Activated naive CD4-positive, alpha-beta T cell treated with anti-CD3 and anti-CD28 coated beads, Interleukin-2, amount 10 ng/mL, durations not matched to agents 7 days and 5 days (primary cell): ENCODE measurements around the gene SLC29A4.
"Not testable (repeated sequence)": the region's sequence is repeated elsewhere in the genome, so short reads cannot be mapped to it uniquely, and the experiment has no call there.

Experiments used
- CTCF ChIA-PET: fragments of 350-600 bp; sonication (Branson Sonifier 250); formaldehyde crosslinking; loops from one replicate; lab custom pipeline; 2021; ENCODE audit warnings: antibody characterized with exemption; lab: Charles Lee
- DNase-seq: peaks from one replicate; pipeline ENCODE4 v3.0.0-alpha.2; 2020
- H3K27ac Mint-ChIP-seq: one replicate; pipeline ENCODE4 v1.8.0; 2021; ENCODE audit warnings: mild to moderate bottlenecking, moderate library complexity, mixed read lengths
- H3K27me3 Mint-ChIP-seq: one replicate; pipeline ENCODE4 v1.8.0; 2021; ENCODE audit warnings: mild to moderate bottlenecking, mixed read lengths
- H3K36me3 Mint-ChIP-seq: one replicate; pipeline ENCODE4 v1.8.0; 2021; ENCODE audit warnings: mixed read lengths
- H3K4me1 Mint-ChIP-seq: one replicate; pipeline ENCODE4 v1.8.0; 2021; ENCODE audit warnings: mixed read lengths
- H3K4me3 Mint-ChIP-seq: one replicate; pipeline ENCODE4 v1.8.0; 2021; ENCODE audit warnings: mild to moderate bottlenecking, moderate library complexity, mixed read lengths
- H3K9me3 Mint-ChIP-seq: one replicate; pipeline ENCODE4 v1.8.0; 2021; ENCODE audit warnings: mixed read lengths

SLC29A4 gene

DNA sequence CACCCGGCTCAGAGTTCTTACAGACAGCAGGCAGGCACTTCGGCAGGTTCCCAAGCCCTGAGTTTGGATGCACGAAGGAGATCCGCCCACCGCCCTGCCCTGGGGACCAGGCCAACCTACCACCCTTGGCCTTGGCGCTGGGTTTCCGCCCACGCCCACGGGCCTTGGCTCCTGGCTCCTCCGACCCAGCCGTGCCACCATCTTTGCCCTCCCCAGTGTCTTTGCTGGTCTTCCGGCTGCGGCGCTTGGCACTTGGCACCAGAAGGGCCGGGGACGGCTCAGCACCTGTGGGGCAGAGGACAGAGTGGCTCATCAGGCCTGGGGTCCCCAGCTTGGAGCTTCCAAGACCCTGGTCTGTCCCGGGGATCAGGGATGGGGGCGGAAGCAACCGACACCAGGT, 32.1 kb downstream of the SLC29A4 start:
- Mint-ChIP-seq H3K36me3 (peaks cover 43% of the 10 kb centered on the region), H3K4me1 (no peaks in the 10 kb centered on the region), H3K9me3 (peaks cover 16% of the 10 kb centered on the region), H3K27ac (no peak overlapping the region), H3K27me3 (no peaks in the 10 kb centered on the region), H3K4me3 (no peak overlapping the region)
- no peak for DNase-seq
- CTCF ChIA-PET: no interaction called here

DNA sequence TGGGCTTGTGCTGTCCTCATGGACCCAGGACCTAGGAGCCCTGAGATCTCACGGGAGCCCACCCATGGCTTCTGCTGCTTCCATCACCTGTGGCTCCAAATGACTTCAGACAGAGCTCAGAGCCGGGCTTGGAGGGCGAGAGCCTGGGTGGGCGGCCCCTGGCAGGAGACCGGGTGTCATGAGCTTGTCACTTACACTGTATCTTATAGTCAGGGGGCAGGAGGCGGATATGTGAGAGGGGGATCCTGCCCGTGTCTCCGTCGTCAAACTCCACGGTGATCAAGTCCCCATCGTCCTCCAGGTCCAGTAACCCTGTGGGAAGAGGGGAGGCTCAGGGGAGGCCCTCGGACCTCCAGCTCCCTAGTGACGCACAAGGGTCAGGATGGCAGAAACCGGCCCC, 33.0 kb downstream of the SLC29A4 start:
- no peak for DNase-seq
- H3K36me3 Mint-ChIP-seq: peaks cover 51% of the 10 kb centered on the region
- CTCF ChIA-PET: interaction anchor here (0.6 kb wide), 1 partner anchor 139 kb away, joined by 3 read pairs; no protein-coding TSS in a partner anchor

DNA sequence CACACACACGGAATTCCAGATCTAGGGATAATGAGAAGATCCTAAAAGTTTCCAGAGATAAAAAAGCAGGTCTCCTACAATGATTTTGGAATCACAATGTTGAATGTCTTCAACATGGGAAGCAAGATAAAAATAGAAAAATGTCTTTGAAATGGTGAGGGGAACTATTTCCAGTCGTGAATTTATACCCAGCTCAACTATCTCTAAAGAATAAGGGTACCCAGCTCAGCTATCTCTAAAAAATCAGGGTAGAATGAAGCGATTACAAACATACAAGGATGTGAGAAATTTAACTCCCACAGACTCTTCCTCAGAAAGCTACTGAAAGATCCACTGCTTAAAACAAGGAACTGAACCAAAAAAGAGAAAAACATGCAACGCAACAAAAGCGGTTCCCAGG, 35.9 kb downstream of the SLC29A4 start:
- CTCF ChIA-PET, H3K4me3 Mint-ChIP-seq, H3K27me3 Mint-ChIP-seq, H3K4me1 Mint-ChIP-seq, DNase-seq, H3K27ac Mint-ChIP-seq: not testable (repeated sequence)
- H3K36me3 Mint-ChIP-seq: peaks cover 61% of the 10 kb centered on the region
- H3K9me3 Mint-ChIP-seq: peaks cover 21% of the 10 kb centered on the region

More for the DNA sequence above, 33.0 kb downstream of the SLC29A4 start:
- Mint-ChIP-seq H3K4me1 (no peaks in the 10 kb centered on the region), H3K4me3 (no peak overlapping the region), H3K27ac (no peak overlapping the region), H3K9me3 (peaks cover 19% of the 10 kb centered on the region), H3K27me3 (no peaks in the 10 kb centered on the region)

DNA sequence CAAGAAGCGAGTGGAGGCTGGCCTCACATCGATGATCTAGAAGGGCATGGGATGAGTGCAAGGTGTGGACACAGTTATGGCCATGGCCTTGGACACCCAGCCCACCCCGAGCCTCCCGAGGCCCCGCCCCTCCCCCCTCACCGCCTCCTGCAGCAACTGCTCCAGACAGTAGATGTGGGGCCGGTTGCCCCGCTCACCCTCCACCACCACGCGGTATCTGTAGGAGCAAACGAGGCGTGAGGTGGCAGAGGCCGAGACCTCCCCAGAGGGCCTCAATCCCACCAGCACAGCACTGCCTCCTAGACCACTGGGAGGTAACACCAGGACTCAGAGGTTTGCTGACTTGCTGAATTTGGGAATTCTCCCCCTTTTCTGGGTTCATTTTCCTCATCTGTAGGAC, 37.6 kb downstream of the SLC29A4 start:
- no peak overlapping the region for H3K4me3 Mint-ChIP-seq
- H3K27ac Mint-ChIP-seq: no peak overlapping the region
- DNase-seq: no peak
- H3K9me3 Mint-ChIP-seq: peaks cover 21% of the 10 kb centered on the region
- no peaks in the 10 kb centered on the region for H3K4me1 Mint-ChIP-seq
- H3K27me3 Mint-ChIP-seq: no peaks in the 10 kb centered on the region
- peaks cover 69% of the 10 kb centered on the region for H3K36me3 Mint-ChIP-seq
- CTCF ChIA-PET: no interaction called here

DNA sequence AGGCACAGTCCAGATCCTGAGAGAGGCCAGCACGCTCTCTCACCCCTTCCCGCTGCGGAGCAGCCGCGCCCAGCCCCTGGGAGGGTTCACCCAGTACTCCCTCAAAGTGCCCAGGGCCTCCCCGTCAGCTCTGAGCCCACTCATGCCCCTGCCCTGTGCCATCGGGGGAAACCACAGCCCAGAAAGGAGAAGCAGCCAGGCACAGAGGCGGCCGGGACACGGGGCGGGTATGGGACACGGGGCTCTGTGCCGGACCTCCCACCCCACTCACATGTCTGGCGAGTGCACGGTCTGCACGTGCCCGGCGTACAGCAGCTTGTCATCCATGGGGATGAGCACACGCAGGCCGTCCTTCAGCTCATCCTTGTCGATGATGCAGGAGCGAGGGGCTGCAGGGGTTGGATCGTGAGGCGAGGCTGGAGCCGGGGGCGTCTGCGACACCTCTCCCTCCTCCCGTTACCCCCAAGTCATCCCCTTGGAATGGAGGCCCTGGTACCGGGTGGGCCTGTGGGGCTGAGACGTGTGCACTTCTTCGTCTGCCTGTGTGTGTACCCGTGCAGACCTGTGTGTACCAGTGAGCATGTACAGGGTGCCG, 38.2 kb downstream of the SLC29A4 start:
- peaks cover 21% of the 10 kb centered on the region for H3K9me3 Mint-ChIP-seq
- peaks cover 65% of the 10 kb centered on the region for H3K36me3 Mint-ChIP-seq
- DNase-seq: no peak
- H3K27ac Mint-ChIP-seq: no peak overlapping the region
- no peaks in the 10 kb centered on the region for H3K27me3 Mint-ChIP-seq
- H3K4me1 Mint-ChIP-seq: no peaks in the 10 kb centered on the region
- CTCF ChIA-PET: no interaction called here
- H3K4me3 Mint-ChIP-seq: no peak overlapping the region

DNA sequence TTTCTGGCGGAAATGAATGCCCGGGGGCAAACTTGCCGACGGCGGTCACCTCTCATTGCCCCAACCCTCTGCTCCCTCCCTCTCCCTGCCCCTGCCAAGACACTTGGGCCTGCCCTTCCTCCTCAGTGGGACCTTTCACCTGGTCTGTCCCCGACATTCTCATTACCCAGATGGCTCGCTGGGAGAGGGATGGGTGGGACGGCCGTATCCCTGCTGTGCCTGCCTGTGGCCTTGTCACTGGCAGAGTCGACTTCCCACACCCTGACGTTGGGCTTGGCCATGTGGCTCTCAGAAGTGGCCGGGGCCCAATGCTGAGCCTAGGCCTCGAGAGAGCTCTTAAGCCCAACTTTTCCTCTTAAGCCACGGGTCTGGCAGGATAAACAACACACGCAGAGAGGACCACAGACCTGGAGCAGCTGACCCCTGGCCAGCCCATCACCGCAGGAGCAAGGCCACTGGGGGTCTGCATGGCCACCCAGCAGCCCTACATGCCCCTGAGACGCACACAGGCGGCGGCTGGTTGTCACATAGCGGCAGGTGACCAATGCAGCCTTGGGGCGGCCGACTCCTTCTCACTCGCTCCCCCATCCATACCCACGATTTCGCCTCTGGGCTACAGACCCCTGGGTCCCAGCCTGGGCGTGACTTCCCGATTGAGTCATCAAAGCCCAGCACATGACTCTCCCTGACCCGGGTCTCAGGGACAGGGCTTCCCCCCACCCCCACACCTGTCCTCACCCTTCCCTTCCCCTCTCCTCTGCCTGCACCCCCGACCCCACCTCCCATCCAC, 40.1 kb downstream of the SLC29A4 start:
- H3K27me3 Mint-ChIP-seq: no peaks in the 10 kb centered on the region
- peaks cover 69% of the 10 kb centered on the region for H3K36me3 Mint-ChIP-seq
- peaks cover 21% of the 10 kb centered on the region for H3K9me3 Mint-ChIP-seq
- no peak overlapping the region for H3K4me3 Mint-ChIP-seq
- DNase-seq: no peak
- CTCF ChIA-PET: no interaction called here
- no peak overlapping the region for H3K27ac Mint-ChIP-seq
- H3K4me1 Mint-ChIP-seq: no peaks in the 10 kb centered on the region

DNA sequence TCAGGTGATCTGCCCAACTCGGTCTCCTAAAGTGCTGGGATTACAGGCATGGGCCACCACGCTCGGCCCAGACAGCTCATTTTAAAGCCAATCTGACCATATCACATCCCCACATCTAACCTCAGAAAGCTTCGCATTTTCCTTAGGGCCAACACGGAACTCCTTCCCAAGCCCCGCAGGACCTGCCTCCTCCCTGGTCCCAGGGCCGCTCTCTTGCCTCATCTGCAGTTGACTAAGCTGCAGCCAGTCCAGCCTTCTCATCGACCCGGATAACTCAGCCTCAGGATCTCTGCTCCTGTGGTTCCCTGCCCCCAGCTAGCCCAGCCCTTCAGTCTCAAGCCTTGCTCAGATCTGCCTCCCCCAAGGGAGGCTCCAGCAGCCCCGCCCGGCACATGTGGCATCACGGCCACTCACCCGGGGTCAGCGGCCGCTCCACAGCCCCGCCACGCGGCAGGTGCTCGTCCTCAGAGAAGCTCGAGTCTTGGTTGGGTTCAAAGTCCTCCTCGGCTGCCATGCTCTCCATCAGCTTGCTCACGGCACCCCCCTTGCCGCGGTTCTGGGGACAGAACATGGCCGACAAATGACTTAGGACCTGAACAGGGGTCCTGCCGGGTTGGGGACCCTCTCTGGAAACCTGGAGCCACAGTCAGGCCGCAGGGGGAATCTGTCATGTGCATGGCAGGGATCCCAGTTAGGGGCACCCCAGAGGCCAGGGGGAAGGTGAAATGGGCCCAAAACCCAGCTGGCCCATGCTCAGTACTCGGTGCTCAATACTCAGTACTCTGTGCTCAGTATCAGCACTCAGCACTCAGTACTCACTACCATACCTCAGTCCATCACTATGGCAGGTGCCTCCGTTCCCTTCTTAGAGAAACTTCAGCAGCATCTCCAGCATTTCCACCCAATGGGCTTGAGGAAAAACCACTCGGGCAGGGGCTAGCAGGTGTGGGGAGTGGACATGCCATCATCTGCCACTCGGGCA, 41.3 kb downstream of the SLC29A4 start:
- H3K27ac Mint-ChIP-seq, H3K27me3 Mint-ChIP-seq, H3K4me1 Mint-ChIP-seq, DNase-seq, CTCF ChIA-PET, H3K4me3 Mint-ChIP-seq: not testable (repeated sequence)
- Mint-ChIP-seq H3K36me3 (peaks cover 57% of the 10 kb centered on the region), H3K9me3 (peaks cover 11% of the 10 kb centered on the region)

DNA sequence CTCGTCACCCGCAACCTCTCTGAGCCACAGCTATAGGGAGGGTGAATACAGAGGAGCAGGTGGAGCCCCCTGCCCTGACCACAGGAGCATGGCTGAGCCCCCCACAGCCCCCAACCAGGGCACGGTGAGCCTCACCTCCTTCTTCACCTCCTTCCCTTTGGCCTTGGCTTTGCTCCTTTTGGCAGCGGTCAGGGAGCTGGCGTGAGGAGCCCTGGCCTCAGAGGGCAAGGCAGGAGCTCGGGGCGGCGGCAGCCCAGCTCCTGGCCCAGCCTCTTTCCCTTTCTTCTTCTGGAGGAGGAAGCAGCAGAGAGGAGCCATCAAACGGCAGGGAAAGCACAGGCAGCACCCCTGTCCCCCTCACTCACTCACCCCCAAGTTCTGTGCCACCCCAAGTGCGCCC, 42.2 kb downstream of the SLC29A4 start:
- Mint-ChIP-seq H3K9me3 (peaks cover 4% of the 10 kb centered on the region), H3K27ac (no peak overlapping the region), H3K4me3 (no peak overlapping the region), H3K27me3 (peaks cover 6% of the 10 kb centered on the region), H3K4me1 (no peaks in the 10 kb centered on the region), H3K36me3 (peaks cover 53% of the 10 kb centered on the region)
- no peak for DNase-seq
- CTCF ChIA-PET: no interaction called here

DNA sequence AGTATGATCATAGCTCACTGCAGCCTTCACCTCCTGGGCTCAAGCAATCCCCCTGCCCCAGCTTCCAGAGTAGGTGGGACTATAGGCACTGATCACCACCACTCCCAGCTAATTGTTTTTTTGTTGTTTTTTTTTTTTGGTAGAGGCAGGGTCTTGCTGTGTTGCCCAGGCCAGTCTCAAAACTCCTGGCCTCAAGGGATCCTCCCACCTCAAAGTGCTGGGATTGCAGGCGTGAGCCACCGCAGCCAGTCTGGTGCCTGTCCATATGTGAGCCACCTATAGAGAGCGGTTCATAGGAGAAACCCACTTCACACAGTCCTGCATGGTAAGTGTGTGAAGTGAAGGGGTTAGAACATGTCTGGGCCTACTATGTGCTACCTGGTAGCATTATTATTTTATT, 47.5 kb downstream of the SLC29A4 start:
- H3K9me3 Mint-ChIP-seq: no peaks in the 10 kb centered on the region
- CTCF ChIA-PET: interaction anchor here (1.4 kb wide), 1 partner anchor 90 kb away, joined by 5 read pairs; no protein-coding TSS in a partner anchor
- no peak overlapping the region for H3K27ac Mint-ChIP-seq

DNA sequence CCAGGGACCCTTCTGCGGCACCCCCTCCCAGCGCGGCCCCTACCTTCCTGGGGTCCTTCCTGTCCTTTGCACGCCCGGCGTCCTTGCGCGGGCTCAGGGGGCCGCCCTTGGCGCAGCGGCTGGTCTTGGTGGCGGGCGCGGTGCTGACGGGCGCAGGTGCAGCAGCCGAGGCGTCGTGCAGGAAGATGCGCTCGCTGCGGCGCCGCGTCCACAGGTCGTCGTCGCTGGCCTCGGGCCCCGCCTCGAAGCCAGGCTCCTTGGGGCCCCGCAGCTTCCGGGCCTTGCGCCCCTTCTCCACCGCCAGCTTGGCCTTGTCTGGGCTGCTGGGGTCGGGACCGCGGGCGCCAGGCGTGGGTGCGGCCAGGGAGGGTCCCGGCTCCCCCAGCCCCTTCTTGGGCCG, 49.8 kb downstream of the SLC29A4 start:
- Mint-ChIP-seq H3K4me3 (no peak overlapping the region), H3K9me3 (peaks cover 13% of the 10 kb centered on the region), H3K4me1 (peaks cover 16% of the 10 kb centered on the region), H3K36me3 (peaks cover 61% of the 10 kb centered on the region), H3K27ac (no peak overlapping the region), H3K27me3 (peaks cover 23% of the 10 kb centered on the region)
- CTCF ChIA-PET: no interaction called here
- no peak for DNase-seq

More for the DNA sequence above, 47.5 kb downstream of the SLC29A4 start:
- H3K4me1 Mint-ChIP-seq: peaks cover 16% of the 10 kb centered on the region
- H3K36me3 Mint-ChIP-seq: peaks cover 51% of the 10 kb centered on the region
- DNase-seq: no peak
- no peak overlapping the region for H3K4me3 Mint-ChIP-seq
- peaks cover 19% of the 10 kb centered on the region for H3K27me3 Mint-ChIP-seq

DNA sequence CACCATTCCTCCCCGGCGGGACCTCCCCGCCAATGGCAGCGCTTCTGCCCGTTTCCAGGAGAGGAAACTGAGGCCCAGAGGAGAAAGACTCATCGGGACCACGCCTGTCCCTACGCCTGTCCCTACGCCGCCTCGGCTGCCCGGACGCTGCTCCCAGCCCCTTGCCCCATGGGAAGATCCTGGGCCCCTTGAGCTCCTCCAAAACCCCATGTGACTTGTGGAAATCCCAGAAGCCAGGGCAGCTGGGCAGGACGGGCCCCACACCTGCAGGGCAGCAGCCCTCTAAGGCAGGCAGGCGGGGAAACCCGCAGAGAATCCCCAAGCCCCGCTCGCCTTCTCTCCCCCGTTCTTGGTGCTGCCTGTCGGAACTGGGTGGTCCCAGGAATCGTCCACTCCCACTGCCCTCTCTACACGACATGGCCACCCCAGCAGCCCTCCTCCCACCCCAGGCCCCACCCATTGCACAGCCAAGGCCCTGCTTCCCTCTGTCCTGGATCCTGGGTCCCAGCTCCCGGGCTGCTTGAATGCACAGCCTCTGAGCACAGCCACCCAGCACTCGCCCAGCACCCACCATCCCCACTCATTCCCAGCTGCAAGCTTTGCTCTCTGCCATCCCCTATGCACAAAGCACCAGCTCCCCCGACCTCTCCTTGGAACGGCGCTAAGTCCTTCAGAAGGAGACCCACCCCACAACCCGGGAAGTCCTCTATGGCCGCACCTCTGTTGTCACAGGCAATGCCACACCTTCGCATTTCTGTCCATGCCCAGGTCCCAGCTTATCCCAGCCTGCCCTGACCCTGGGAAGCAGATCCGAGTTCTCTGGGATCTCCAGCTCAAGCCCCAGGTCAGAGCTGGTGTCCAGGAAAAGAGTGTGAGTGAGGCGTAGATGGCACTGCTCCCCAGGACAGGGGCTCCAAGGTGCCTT, 50.6 kb downstream of the SLC29A4 start:
- Mint-ChIP-seq H3K4me1 (peaks cover 16% of the 10 kb centered on the region), H3K4me3 (no peak overlapping the region), H3K27me3 (peaks cover 23% of the 10 kb centered on the region), H3K27ac (no peak overlapping the region), H3K36me3 (peaks cover 67% of the 10 kb centered on the region), H3K9me3 (peaks cover 13% of the 10 kb centered on the region)
- no peak for DNase-seq
- CTCF ChIA-PET: no interaction called here

DNA sequence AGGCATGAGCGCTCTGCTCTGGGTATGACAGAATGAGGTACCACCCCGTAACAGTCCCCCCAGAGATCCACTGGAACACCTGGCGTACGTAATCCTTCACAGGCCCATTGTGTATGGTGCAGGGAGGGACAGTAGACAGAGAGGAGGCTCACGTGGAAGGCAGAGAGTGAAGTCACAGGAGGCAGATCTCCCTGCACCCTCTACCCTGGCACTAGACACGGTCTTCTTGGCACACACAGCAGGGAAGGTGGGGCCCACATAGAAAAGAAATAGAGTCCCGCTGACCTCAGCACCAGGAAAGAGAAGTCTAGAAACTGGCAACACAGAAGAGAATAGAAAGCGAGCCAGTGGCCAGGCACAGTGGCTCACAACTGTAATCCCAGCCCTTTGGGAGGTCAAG, 51.9 kb downstream of the SLC29A4 start:
- no peak overlapping the region for H3K27ac Mint-ChIP-seq
- H3K36me3 Mint-ChIP-seq: peaks cover 68% of the 10 kb centered on the region
- CTCF ChIA-PET: no interaction called here
- H3K27me3 Mint-ChIP-seq: peaks cover 19% of the 10 kb centered on the region
- H3K9me3 Mint-ChIP-seq: peaks cover 13% of the 10 kb centered on the region
- H3K4me3 Mint-ChIP-seq: no peak overlapping the region
- DNase-seq: no peak
- peaks cover 16% of the 10 kb centered on the region for H3K4me1 Mint-ChIP-seq

DNA sequence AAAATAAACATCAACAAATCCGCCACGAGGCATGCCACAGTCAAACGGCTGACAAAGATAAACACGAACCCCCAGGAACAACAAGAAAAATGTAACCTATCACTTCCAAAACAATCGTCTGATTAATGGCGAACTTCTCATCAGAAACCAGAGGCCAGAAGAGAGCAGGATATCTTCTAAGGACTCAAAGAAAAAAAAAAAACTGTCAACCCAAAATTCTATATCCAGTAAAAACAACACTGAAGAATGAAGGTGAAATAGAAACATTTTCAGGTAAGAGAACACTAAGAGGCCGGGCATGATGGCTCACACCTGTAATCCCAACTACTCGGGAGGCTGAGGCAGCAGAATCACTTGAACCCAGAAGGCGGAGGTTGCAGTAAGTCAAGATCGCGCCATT, 54.3 kb downstream of the SLC29A4 start:
- H3K36me3 Mint-ChIP-seq: peaks cover 67% of the 10 kb centered on the region
- H3K27ac Mint-ChIP-seq: no peak overlapping the region
- no peak overlapping the region for H3K4me3 Mint-ChIP-seq
- DNase-seq: no peak
- CTCF ChIA-PET: no interaction called here
- peaks cover 17% of the 10 kb centered on the region for H3K27me3 Mint-ChIP-seq
- peaks cover 13% of the 10 kb centered on the region for H3K9me3 Mint-ChIP-seq
- peaks cover 6% of the 10 kb centered on the region for H3K4me1 Mint-ChIP-seq
